ENCODE data around the gene GON7.

GON7 gene

DNA sequence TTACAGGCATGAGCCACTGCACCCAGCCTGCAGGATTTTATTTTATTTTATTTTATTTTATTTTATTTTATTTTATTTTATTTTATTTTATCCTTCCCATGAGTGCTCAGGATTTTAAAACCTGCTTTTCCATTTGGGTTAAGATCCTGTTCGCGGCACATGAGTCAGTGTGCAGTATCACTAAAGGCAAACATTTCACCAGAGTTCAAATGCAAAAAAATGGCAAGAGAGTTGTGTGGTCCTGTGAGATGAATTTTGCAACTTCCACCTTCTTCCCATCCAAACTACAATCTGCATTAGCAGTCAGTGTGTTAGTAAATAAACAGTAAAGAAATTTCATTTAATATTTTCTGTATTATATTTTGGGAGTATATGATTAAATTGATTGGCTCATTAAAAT is 51.2 kb downstream of the GON7 start:
- DNase-seq: no peak

DNA sequence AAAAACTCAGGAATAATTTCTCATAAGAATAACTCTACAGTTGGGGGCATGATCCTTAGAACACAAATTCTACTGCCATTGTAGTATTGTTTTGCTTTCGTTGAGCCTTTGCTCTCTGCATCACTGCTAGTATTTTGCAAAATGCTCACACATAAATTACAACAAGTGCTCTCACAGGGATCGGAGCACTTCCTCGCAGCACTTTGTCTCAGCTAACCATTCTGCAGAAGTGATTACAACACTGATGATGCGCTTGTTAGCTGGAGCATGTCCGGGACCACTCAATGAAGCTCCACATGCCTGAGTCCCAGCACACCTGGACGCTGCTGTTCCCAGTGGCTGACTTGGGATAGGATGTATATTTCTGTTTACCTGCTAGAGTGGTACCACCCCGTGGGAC is 53.7 kb downstream of the GON7 start:
- no peak for DNase-seq

Measured in NCI-H2029 (cell line).